Measurements from ENCODE around the gene SLC25A23.

- TF ChIP-seq TBL1XR1 (IDR thresholded peaks at IDR 0.05; ENCODE audit: low read length in 2 of 2) (no peak), SMAD3 (CRISPR knock-in tag; conservative IDR thresholded peaks at IDR 0.05) (no peak), GTF2F1 (IDR thresholded peaks at IDR 0.05; ENCODE audit: low read depth, low read length) (no peak), RAD51 (IDR thresholded peaks at IDR 0.05; ENCODE audit: borderline replicate concordance, low read depth) (no peak), NR0B1 (IDR thresholded peaks at IDR 0.05; ENCODE audit: partially characterized antibody) (no peak), IRF2 (CRISPR knock-in tag; IDR thresholded peaks at IDR 0.05) (no peak), CBFA2T2 (conservative IDR thresholded peaks at IDR 0.05) (no peak), POLR2A (conservative IDR thresholded peaks at IDR 0.05) (no peak), HDAC2 (IDR thresholded peaks at IDR 0.05) (no peak), TAF1 (IDR thresholded peaks at IDR 0.05; ENCODE audit: control insufficient read depth, extremely low read depth, insufficient read depth, low read length, severe bottlenecking) (no peak)
These were observed 9.4 kb downstream of the SLC25A23 start for GRCh38 chr19:6450166-6450565.

Measured in K562 (cell line).